K562 (cell line): ENCODE data around the gene HPRT1. TPM values are rescaled to one million over a fixed set of nuclear protein-coding genes. Genes with fewer than 3 reads are reported as not detected.

Experiments
- BMI1 ChIP-seq: fragments of 150-350 bp; IDR thresholded peaks from 2 replicates; pipeline ENCODE4 v1.6.1; 2014; ENCODE audit warnings: low read length
- CBX2 ChIP-seq: fragments of 200-600 bp; sonication (generic); IDR thresholded peaks from one replicate; pipeline ENCODE4 v1.6.1; 2012; ENCODE audit warnings: mild to moderate bottlenecking, low read length, inconsistent platforms; ENCODE audit not compliant: insufficient read depth, poor library complexity, severe bottlenecking
- CHD4 ChIP-seq: fragments of 200-600 bp; sonication (generic); IDR thresholded peaks from 3 replicates; pipeline ENCODE4 v1.6.1; 2012; ENCODE audit warnings: low read depth, mild to moderate bottlenecking, mixed read lengths, low read length, inconsistent platforms; ENCODE audit not compliant: insufficient read depth, insufficient replicate concordance, poor library complexity, severe bottlenecking
- DNMT1 ChIP-seq: fragments of 450-650 bp; IDR thresholded peaks from 2 replicates; pipeline ENCODE4 v1.6.1; 2016; ENCODE audit warnings: antibody characterized with exemption, mild to moderate bottlenecking
- FOSL1 ChIP-seq: fragments of 200-800 bp; sonication (Bioruptor generic); conservative IDR thresholded peaks from 2 replicates; pipeline ENCODE4 v1.6.1; 2016; ENCODE audit warnings: missing genetic modification characterization, missing compliant biosample characterization
- MTA1 ChIP-seq: fragments of 450-650 bp; IDR thresholded peaks from 2 replicates; pipeline ENCODE4 v1.6.1; 2017; ENCODE audit warnings: borderline replicate concordance
- MTA3 ChIP-seq: fragments of 450-650 bp; formaldehyde crosslinking; IDR thresholded peaks from 2 replicates; pipeline ENCODE4 v1.6.1; 2017; ENCODE audit warnings: mild to moderate bottlenecking, borderline replicate concordance
- NFE2 ChIP-seq: IDR thresholded peaks from 2 replicates; pipeline ENCODE4 v1.6.1; 2014; ENCODE audit warnings: antibody characterized with exemption, low read depth
- NFIX ChIP-seq: fragments of 250-450 bp; sonication (Bioruptor Pico); IDR thresholded peaks from 2 replicates; pipeline ENCODE4 v1.4.0; 2020; ENCODE audit warnings: low read depth, mild to moderate bottlenecking, moderate library complexity
- RBM14 ChIP-seq: fragments of 200-400 bp; formaldehyde crosslinking; IDR thresholded peaks from 2 replicates; pipeline ENCODE4 v1.6.1; 2018; ENCODE audit warnings: low read depth, mild to moderate bottlenecking, low read length, moderate library complexity, borderline replicate concordance; ENCODE audit not compliant: insufficient read depth
- RNF2 ChIP-seq: sonication (generic); IDR thresholded peaks from 2 replicates; pipeline ENCODE4 v1.6.1; 2016
- SMAD1 ChIP-seq: fragments of 150-350 bp; IDR thresholded peaks from 2 replicates; pipeline ENCODE4 v1.6.1; 2014; ENCODE audit warnings: low read length, low read depth; ENCODE audit not compliant: partially characterized antibody
- SOX6 ChIP-seq: fragments of 450-650 bp; IDR thresholded peaks from 2 replicates; pipeline ENCODE4 v1.6.1; 2014; ENCODE audit warnings: mild to moderate bottlenecking
- SRSF7 ChIP-seq: fragments of 200-400 bp; formaldehyde crosslinking; optimal IDR thresholded peaks from 2 replicates; pipeline ENCODE3; 2017; ENCODE audit warnings: mild to moderate bottlenecking, low read depth, low read length
- TAF9B ChIP-seq: fragments of 450-650 bp; IDR thresholded peaks from 2 replicates; pipeline ENCODE4 v1.6.1; 2018; ENCODE audit warnings: mild to moderate bottlenecking; ENCODE audit not compliant: partially characterized antibody
- TRIM24 ChIP-seq, 2 experiments: fragments of 450-650 bp; IDR thresholded peaks; 2 replicates each; pipeline ENCODE4 v1.6.1; 2016
- ZNF239 ChIP-seq: fragments of 250-450 bp; sonication (Bioruptor Pico); IDR thresholded peaks from 2 replicates; pipeline ENCODE4 v1.4.0; 2020; ENCODE audit warnings: mild to moderate bottlenecking
- polyA plus RNA-seq, 8 experiments: library from polyadenylated mRNA; depleted of rRNA in 4 of 8; stranded (reverse) in 5 of 8; unstranded in 3 of 8; fragments of >200 nt; fragmentation: Nextera tagmentation in 2 of 8; fragmentation: Illumina TruSeq in 1 of 8; extraction: Ambion mirVana in 2 of 8; extraction: Trizol in 1 of 8; gene quantifications; 2 replicates each; pipeline versions ENCODE4 v1.2.1 to v1.2.3, GENCODE V29; 2011 to 2014; ENCODE audit warnings: inconsistent platforms in 1 of 8, missing spikeins in 1 of 8
- total RNA-seq, 7 experiments: library from RNA; depleted of rRNA in 6 of 7; stranded (reverse); fragments of >200 nt in 6 of 7; fragmentation: Illumina TruSeq in 2 of 7; extraction: Trizol in 2 of 7; gene quantifications; 2 replicates each; pipeline versions ENCODE4 v1.2.1 to v1.2.3, GENCODE V29; 2011 to 2021; ENCODE audit warnings: low replicate concordance in 1 of 7
- TF ChIP-seq, protein P1 (sequence below): sonication (generic); formaldehyde crosslinking; IDR thresholded peaks from 2 replicates; pipeline ENCODE4 v1.8.0; 2022; ENCODE audit warnings: missing genetic modification reagents, mild to moderate bottlenecking, borderline replicate concordance
- TF ChIP-seq, protein P2 (sequence below): IDR thresholded peaks from 3 replicates; pipeline ENCODE4 v1.6.1; 2011; ENCODE audit warnings: borderline replicate concordance, mild to moderate bottlenecking; ENCODE audit not compliant: insufficient read length, insufficient read depth
- TF ChIP-seq, protein P3 (sequence below): fragments of 250-450 bp; sonication (Bioruptor Pico); IDR thresholded peaks from 2 replicates; pipeline ENCODE4 v1.5.0; 2020; ENCODE audit warnings: mild to moderate bottlenecking, borderline replicate concordance
- TF ChIP-seq, protein P4 (sequence below): fragments of 450-650 bp; IDR thresholded peaks from 2 replicates; pipeline ENCODE4 v1.6.1; 2016

Gene HPRT1
- total and polyA plus RNA-seq, 9 of the 15 experiments (the other 6 are each of a cell fraction or from before 2014, with no cell fraction given) = 24.4 to 158 (median 104) TPM

DNA sequence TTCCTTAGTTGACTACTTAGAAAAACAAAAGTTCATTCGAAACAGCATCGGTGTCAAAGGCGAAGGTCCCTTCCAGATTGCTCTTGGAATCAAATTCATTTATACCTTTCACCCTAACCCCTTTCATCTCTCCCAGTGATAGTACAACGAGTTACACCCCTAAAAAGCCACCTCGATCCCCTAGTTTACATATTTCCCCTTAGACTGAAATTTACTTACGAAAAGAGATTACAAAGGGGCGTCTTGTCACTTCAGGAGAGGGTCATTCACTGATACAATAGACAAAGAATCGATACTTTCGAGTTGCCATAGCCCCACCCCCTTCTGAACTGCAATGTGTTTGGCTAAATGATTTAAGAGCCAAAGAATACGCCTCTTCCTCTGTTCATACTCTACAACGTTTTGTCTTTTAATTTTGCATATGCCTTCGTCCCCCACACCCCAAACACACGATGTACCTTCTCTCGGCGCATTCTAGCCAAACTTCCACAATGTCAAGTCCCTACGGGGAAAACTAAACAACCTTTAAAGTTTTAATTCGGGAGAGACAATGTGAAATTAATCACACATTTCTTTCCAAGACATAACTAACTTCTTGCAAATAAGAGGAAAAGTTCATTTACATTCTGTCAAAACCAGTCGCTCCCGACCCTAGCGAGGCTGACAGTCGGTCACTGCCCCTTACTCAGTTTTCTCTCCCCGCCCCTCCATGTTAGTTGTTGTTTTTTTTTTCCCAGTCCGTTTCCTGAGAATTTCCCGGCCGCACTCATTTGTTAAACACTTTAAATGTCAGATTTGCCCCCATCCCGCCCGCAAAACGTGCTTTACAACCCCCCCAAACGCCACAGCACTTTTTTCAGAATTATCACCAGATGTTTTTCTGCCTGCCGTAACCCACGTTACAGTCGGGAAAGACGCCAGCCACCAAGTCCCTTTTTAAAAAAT is 88.6 kb downstream of the HPRT1 start (continued):
- TF ChIP-seq FOSL1 = no peak
- TF ChIP-seq, protein P1, sequence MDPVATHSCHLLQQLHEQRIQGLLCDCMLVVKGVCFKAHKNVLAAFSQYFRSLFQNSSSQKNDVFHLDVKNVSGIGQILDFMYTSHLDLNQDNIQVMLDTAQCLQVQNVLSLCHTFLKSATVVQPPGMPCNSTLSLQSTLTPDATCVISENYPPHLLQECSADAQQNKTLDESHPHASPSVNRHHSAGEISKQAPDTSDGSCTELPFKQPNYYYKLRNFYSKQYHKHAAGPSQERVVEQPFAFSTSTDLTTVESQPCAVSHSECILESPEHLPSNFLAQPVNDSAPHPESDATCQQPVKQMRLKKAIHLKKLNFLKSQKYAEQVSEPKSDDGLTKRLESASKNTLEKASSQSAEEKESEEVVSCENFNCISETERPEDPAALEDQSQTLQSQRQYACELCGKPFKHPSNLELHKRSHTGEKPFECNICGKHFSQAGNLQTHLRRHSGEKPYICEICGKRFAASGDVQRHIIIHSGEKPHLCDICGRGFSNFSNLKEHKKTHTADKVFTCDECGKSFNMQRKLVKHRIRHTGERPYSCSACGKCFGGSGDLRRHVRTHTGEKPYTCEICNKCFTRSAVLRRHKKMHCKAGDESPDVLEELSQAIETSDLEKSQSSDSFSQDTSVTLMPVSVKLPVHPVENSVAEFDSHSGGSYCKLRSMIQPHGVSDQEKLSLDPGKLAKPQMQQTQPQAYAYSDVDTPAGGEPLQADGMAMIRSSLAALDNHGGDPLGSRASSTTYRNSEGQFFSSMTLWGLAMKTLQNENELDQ = no peak
- TF ChIP-seq, protein P2, sequence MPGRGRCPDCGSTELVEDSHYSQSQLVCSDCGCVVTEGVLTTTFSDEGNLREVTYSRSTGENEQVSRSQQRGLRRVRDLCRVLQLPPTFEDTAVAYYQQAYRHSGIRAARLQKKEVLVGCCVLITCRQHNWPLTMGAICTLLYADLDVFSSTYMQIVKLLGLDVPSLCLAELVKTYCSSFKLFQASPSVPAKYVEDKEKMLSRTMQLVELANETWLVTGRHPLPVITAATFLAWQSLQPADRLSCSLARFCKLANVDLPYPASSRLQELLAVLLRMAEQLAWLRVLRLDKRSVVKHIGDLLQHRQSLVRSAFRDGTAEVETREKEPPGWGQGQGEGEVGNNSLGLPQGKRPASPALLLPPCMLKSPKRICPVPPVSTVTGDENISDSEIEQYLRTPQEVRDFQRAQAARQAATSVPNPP = no peak
- no peak for TF ChIP-seq CHD4
- no peak for TF ChIP-seq SRSF7
- TF ChIP-seq, protein P3, sequence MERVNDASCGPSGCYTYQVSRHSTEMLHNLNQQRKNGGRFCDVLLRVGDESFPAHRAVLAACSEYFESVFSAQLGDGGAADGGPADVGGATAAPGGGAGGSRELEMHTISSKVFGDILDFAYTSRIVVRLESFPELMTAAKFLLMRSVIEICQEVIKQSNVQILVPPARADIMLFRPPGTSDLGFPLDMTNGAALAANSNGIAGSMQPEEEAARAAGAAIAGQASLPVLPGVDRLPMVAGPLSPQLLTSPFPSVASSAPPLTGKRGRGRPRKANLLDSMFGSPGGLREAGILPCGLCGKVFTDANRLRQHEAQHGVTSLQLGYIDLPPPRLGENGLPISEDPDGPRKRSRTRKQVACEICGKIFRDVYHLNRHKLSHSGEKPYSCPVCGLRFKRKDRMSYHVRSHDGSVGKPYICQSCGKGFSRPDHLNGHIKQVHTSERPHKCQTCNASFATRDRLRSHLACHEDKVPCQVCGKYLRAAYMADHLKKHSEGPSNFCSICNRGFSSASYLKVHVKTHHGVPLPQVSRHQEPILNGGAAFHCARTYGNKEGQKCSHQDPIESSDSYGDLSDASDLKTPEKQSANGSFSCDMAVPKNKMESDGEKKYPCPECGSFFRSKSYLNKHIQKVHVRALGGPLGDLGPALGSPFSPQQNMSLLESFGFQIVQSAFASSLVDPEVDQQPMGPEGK (CRISPR knock-in tag) = no peak
- TF ChIP-seq MTA1 = no peak
- TF ChIP-seq TRIM24 (IDR thresholded peaks at IDR 0.05) = no peak
- no peak for TF ChIP-seq DNMT1
- peak; percentile 64; the same call in 1 of the 2 replicates for TF ChIP-seq BMI1
- peak; percentile 35 for TF ChIP-seq SOX6
- TF ChIP-seq SMAD1 = no peak
- TF ChIP-seq NFIX = no peak
- no peak for TF ChIP-seq NFE2
- TF ChIP-seq RNF2 = peak; percentile 76
- no peak for TF ChIP-seq ZNF239 (CRISPR knock-in tag)
- TF ChIP-seq MTA3 = no peak
- TF ChIP-seq RBM14 = no peak
- peak; percentile 98 for TF ChIP-seq CBX2
- TF ChIP-seq TAF9B = no peak
- TF ChIP-seq, protein P4, sequence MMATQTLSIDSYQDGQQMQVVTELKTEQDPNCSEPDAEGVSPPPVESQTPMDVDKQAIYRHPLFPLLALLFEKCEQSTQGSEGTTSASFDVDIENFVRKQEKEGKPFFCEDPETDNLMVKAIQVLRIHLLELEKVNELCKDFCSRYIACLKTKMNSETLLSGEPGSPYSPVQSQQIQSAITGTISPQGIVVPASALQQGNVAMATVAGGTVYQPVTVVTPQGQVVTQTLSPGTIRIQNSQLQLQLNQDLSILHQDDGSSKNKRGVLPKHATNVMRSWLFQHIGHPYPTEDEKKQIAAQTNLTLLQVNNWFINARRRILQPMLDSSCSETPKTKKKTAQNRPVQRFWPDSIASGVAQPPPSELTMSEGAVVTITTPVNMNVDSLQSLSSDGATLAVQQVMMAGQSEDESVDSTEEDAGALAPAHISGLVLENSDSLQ = peak; percentile 73
